HL-60 (cell line): ENCODE data around the gene LYPD3.

Experiments
- DNase-seq, 2 experiments: peaks; one replicate each; pipeline ENCODE4 v3.0.0-alpha.2; 2010 to 2020; ENCODE audit warnings: low read depth in 1 of 2, low spot score in 1 of 2
- H3K27ac ChIP-seq: fragments of 250-450 bp; sonication (Bioruptor Pico); replicated peaks from 2 replicates; pipeline ENCODE4 v1.5.1; 2020; ENCODE audit warnings: mild to moderate bottlenecking, moderate library complexity
- H3K27me3 ChIP-seq: fragments of 250-450 bp; sonication (Bioruptor Pico); 2 replicates; pipeline ENCODE4 v1.5.1; 2021; ENCODE audit warnings: mild to moderate bottlenecking, moderate library complexity; ENCODE audit not compliant: insufficient read depth, poor library complexity, severe bottlenecking
- H3K4me3 ChIP-seq: replicated peaks from 2 replicates; pipeline ENCODE4 v1.5.1; 2011; ENCODE audit warnings: mild to moderate bottlenecking, control low read depth, low read length; ENCODE audit not compliant: insufficient read depth
- GABPA ChIP-seq: IDR thresholded peaks from 2 replicates; pipeline ENCODE4 v1.6.1; 2012; ENCODE audit warnings: low read depth
- POLR2AphosphoS5 ChIP-seq: IDR thresholded peaks from 2 replicates; pipeline ENCODE4 v1.6.1; 2012; ENCODE audit warnings: low read depth
- SPI1 ChIP-seq: IDR thresholded peaks from 2 replicates; pipeline ENCODE4 v1.6.1; 2012; ENCODE audit warnings: low read depth, mild to moderate bottlenecking, borderline replicate concordance
- TF ChIP-seq, protein P1 (sequence below): IDR thresholded peaks from 2 replicates; pipeline ENCODE4 v1.6.1; 2012; ENCODE audit warnings: low read depth; ENCODE audit not compliant: insufficient replicate concordance
- TF ChIP-seq, protein P2 (sequence below): IDR thresholded peaks from one replicate; pipeline ENCODE4 v1.5.1; 2011; ENCODE audit warnings: low read length, control low read depth, inconsistent platforms; ENCODE audit not compliant: insufficient read depth

Gene LYPD3

DNA sequence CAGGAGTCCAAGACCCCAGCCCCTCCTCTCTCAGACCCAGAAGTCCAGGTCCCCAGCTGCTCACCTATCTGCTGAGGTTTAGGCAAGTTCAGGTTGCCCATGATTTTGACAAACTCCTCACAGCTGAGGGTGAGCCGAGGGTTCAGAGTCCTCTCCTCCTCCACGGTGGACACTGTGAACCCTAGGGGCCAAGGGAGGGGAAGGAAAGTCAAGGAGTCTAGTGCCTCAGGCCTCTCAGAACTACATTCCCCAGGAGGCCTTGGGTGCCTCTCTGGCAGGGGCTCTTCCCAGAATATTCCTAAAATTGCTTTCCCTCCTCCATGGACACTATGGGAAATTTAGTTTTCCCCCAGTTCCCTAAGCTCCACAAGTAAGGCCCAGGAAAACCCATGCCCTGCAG, 42.5 kb upstream of the LYPD3 start:
- H3K4me3 ChIP-seq: no peak overlapping the region
- H3K27ac ChIP-seq: no peak overlapping the region
- TF ChIP-seq GABPA (no peak), POLR2AphosphoS5 (no peak), SPI1 (no peak)
- TF ChIP-seq, protein P1, sequence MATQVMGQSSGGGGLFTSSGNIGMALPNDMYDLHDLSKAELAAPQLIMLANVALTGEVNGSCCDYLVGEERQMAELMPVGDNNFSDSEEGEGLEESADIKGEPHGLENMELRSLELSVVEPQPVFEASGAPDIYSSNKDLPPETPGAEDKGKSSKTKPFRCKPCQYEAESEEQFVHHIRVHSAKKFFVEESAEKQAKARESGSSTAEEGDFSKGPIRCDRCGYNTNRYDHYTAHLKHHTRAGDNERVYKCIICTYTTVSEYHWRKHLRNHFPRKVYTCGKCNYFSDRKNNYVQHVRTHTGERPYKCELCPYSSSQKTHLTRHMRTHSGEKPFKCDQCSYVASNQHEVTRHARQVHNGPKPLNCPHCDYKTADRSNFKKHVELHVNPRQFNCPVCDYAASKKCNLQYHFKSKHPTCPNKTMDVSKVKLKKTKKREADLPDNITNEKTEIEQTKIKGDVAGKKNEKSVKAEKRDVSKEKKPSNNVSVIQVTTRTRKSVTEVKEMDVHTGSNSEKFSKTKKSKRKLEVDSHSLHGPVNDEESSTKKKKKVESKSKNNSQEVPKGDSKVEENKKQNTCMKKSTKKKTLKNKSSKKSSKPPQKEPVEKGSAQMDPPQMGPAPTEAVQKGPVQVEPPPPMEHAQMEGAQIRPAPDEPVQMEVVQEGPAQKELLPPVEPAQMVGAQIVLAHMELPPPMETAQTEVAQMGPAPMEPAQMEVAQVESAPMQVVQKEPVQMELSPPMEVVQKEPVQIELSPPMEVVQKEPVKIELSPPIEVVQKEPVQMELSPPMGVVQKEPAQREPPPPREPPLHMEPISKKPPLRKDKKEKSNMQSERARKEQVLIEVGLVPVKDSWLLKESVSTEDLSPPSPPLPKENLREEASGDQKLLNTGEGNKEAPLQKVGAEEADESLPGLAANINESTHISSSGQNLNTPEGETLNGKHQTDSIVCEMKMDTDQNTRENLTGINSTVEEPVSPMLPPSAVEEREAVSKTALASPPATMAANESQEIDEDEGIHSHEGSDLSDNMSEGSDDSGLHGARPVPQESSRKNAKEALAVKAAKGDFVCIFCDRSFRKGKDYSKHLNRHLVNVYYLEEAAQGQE: no peak
- TF ChIP-seq, protein P2, sequence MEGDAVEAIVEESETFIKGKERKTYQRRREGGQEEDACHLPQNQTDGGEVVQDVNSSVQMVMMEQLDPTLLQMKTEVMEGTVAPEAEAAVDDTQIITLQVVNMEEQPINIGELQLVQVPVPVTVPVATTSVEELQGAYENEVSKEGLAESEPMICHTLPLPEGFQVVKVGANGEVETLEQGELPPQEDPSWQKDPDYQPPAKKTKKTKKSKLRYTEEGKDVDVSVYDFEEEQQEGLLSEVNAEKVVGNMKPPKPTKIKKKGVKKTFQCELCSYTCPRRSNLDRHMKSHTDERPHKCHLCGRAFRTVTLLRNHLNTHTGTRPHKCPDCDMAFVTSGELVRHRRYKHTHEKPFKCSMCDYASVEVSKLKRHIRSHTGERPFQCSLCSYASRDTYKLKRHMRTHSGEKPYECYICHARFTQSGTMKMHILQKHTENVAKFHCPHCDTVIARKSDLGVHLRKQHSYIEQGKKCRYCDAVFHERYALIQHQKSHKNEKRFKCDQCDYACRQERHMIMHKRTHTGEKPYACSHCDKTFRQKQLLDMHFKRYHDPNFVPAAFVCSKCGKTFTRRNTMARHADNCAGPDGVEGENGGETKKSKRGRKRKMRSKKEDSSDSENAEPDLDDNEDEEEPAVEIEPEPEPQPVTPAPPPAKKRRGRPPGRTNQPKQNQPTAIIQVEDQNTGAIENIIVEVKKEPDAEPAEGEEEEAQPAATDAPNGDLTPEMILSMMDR: no peak
- no peaks in the 10 kb centered on the region for H3K27me3 ChIP-seq
- DNase-seq: no peak

DNA sequence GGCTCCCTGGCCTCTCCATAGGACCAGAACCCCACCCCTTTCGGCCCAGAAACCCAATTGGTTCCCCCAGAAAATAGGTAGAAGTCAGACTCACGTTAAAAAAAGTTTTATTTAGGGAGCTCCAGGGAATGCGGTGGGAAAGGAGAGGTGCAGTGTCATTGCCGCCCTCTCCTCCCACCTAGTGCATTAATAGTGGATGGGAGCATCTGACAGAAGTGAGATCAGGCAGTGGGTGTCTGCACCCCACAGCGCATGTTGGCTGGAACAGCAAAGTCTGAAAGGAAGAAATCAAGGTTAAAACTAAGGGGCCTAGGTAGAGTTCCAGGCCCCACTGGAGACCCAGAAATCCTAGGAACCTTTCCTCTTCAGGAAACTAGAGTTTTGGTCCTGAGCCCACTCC, 41.2 kb upstream of the LYPD3 start:
- Histone ChIP-seq H3K4me3 (no peak overlapping the region), H3K27me3 (no peaks in the 10 kb centered on the region), H3K27ac (no peak overlapping the region)
- TF ChIP-seq, protein P2: no peak
- TF ChIP-seq GABPA (no peak), POLR2AphosphoS5 (no peak), SPI1 (no peak)
- TF ChIP-seq, protein P1: no peak
- DNase-seq: no peak

DNA sequence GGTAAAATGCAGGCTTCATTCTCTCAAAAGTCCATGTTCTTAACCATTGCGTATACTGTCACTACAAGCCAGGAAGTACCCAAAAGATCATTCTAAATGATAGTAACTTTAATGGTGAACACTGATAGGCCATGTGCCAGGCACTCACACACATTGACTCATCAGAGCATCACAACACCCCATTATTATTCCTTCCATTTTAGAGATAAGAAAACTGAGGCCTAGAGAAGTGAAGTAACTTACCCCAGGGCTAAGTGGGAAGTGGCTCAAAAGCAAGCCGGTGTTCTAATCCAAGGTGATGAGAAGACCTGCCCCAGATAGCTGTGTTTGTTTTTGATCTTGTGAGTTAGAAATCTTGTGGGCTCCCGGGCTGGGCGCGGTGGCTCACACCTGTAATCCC, 40.5 kb upstream of the LYPD3 start:
- TF ChIP-seq POLR2AphosphoS5: no peak
- TF ChIP-seq SPI1: no peak
- no peak for TF ChIP-seq GABPA
- TF ChIP-seq, protein P2: no peak
- TF ChIP-seq, protein P1: no peak
- H3K27me3 ChIP-seq: no peaks in the 10 kb centered on the region
- H3K4me3 ChIP-seq: no peak overlapping the region
- H3K27ac ChIP-seq: no peak overlapping the region
- no peak for DNase-seq
